M059J (cell line): ENCODE results near the gene MSI2. TPM values are rescaled to one million over a fixed set of nuclear protein-coding genes. Genes with fewer than 3 reads are reported as not detected.

Experiments
- DNase-seq: peaks from one replicate; pipeline ENCODE4 v3.0.0-alpha.2; 2012; ENCODE audit warnings: low read depth
- total RNA-seq: library from RNA; depleted of rRNA; stranded (reverse); fragments of >200 nt; shearing (Covaris generic); gene quantifications from 2 replicates; pipeline ENCODE4 v1.2.3, GENCODE V29; 2014

MSI2 gene
- total RNA-seq, 1 experiment from 2014 or later, result 28.6 TPM

DNA sequence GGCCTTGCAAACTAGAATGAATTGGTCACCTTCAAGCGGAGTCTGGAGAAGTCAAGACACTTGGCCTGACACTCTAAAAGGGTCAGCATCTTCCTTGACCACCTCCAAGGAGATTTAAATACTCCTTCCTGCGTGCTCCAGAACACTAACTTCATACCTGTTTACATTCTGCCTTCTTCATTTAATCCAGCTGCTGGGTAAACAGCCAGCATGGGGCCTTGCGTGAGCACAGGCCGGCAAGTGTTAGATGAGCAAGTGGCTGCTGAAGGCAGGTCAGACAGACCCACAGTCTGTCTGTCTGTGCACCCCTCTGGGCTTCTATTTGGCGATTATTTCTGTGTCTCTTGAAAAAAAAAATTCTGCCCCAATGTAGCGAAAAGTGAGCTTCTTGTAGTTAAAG is 153.8 kb downstream of the MSI2 start:
- DNase-seq, result no peak

DNA sequence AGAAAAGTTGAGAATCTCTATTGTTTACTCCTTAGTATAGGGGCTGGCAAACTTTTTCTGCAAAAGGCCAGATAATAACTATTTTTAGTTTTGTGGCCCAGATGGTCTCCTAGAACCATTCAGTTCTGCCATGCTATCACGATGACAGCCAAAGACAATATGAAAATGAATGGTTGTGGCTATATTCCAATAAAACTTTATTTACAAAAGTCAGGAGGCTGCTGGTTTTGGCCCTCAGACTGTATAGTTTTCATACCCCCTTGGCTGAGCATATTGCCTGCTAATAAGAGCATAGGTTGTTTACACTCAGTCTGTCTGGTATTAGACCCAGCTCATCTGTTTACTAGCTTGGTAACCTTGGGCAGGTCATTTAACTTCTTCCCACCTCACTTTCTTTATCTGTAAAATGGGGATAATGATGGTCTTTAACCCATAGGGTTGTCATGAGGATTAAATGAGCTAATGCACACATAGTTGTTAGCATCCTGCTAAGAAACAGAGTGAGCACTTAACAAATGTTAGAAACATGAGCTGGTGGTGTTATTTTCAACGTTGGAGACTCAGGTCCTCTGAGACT is 156.3 kb downstream of the MSI2 start:
- no peak for DNase-seq

DNA sequence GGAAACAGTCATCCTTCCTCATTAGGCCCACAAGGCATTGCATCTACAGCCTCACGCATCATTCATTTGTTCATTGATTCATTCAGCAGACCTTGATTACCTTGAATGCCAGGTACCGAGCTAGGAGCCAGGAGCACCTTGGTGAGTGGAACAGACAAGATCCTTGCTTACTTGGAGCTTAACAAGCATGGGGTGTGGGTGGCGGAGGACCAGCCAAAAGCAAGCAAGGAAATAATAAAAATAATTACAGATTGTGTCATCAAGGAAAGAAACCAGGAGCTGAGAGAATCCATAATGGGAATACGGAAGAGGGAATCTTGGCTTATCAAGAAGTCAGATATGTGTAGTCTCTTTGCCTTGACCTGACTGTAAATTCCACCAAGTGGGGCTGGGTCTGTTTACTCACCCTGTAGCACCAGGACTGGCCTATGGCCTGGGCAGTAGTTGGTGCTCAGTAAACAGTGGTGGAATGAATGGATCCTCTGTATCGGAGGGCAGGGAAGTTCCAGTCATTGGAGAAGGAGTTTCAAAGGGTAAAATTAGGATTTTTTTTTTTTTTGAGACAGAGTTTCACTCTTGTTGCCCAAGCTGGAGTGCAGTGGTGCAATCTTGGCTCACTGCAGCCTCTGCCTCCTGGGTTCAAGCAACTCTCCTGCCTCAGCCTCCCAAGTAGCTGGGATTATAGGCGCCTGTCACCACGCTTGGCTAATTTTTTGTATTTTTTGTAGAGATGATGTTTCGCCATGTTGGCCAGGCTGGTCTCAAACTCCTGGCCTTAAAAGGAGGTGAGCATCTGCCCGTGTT is 157.7 kb downstream of the MSI2 start:
- DNase-seq, result no peak

DNA sequence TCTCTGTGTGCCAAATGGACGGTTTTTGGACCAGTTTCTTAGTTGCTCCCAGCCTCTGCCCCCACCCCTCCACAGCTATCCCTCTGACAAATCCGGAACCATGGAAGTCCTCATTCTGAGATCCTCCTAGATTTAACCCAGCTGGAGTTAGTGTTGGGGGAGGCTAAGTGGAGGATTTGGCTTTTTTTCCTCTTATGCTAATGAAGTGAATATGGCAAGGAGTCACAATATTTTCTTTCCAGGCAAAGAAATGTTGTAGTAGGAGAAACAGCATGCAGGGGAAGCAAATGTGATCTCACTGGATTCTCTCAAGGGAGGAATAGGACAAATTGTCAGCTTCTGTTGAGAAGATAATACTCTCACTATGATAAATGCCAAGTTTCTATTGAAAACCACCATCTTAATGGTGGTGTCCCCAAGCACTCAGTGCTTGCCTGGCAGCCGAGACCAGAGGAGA is 159.5 kb downstream of the MSI2 start:
- no peak for DNase-seq

DNA sequence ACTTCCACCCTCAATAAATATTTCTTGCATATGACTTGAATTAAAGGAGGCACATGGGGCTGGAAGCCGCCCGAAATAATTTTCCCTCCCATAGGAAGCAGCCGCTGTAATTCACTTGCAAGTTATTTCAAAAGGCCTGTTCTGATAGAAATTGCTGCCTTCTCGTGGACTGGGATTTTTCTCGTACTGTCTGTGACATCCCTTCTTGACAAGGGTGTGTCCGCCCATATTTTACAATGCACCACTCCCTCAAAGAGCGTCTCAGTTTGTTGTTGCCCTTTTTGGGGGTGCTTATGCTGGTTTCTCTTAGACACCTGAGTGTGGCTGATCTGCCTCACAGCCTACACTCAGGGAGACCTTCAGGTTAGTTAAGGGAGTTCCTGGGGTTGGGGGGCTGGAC is 160.0 kb downstream of the MSI2 start:
- no peak for DNase-seq

DNA sequence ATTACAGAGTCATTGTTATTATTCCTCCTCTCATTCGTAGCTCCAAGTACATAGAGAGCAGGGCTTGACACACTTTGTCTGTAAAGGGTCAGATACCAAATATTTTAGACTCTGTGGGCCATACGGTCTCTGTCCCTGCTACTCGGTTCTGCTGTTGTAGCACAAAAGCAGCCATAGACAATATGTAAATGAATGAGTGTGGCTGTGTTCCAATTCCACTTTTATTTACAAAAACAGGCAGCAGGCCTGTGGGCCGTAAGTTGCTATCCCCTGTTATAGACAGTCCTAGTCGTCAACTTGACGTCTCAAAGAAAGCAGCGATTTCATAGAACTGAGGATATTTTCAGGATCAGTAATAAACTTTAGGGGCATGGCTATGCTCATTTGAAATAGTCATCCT is 161.6 kb downstream of the MSI2 start:
- DNase-seq, result no peak

DNA sequence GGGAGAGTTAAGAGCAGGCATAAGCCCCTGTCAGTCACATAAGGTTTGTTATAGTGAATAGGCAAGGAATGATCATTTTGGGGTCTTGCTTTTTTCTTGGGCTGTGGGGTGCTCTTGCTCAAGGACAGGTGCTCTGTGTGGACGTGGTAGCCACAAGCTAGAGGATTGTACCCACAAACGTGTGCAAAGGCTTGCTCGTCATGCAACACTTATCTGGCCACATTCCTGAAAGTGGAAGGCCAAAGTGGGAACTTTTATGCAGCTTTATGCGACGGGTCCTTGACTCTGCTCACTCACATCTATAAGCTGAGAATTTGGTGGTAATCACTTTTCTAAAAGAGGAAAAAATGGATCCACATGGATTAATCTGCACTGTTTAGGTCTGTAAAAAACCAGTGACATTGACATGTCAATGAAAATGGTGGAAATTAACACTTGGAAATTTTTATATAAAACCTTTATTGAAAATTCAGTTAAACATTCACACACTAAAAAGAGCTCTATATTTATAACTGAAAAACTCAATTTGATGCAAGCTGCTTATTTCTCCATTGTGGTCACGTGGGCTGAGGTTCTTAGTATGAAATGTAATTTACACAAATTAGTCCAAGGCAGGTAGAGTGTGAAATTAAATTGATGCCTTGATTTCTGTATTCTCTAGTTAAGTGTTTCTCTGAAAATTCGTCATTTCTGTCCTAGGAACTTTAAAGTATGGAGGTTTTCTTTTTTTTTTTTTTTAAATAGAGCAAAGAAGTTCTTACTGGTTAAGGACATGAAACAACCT is 162.3 kb downstream of the MSI2 start:
- DNase-seq, result no peak

DNA sequence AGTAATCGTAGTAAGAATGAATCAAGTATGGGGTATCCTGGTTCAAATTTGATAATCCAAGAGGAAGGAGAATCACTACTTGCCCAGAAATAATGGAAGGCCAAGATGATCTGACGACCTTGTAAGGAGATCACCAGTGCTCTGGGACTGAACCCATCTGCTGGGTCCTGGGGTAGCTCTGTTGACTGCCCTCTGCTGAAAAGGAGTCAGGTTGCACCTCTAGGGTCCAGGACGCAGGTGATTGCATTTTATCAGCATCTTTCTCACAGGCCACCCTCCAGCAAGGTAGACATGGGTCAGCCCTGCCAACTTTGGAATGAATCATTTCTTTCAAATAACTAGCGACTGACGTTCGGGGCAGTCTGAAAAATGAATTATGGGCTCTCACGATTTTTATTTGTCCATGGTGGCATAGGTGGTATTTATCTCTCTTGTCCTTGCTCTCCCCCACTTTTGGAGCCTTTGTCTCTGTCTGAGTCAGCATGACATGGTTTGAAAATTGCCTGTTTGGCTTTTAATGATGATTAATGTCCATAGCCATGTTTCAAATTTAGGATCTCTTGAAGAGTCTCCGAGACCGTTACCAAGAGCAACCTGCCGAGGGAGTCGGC is 163.7 kb downstream of the MSI2 start:
- peak; percentile 82 for DNase-seq

DNA sequence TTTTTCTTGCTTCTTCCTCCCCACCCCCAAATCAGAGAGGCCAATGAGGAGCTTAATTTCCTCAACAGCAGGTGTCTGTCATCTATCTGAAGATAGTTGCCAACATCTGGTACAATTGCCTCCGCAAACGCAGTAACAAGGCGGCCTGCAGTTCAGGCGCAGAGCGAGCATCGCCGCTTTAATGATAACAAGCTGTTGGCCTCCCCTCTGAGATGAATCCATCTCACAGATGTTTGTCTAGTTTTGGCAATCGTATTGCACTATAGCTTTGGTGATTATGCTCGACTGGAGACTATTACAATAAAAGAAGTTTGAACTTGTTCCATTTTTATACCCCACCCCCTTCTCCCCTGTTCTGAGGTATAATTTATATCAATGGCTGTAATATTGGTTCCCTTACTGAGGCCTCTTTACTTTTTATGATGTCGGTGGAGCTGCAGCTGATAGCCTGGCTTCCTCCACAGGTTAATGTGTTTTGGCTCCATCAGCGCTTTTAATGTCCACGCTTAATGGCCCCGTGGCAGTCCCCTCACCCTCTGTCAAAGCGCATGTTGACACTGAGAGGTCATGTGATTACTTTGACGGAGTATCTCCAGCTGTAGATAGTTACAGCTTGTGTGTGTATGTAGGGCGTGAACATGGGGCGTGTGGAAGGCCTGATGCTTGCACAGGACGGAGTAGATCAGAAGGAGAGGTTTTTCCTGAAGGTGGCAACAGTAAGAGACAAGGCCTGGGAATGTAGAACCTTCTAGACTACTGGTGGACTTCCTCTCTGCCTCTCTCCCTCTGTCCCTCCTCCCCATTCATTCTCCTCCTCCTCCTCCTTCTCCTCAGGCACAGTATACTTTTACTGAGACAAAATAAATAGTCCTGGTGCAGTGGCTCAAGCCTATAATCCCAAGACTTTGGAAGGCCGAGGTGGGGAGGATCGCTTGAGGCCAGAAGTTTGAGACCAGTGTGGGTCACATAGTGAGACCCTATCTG is 164.7 kb downstream of the MSI2 start:
- no peak for DNase-seq

DNA sequence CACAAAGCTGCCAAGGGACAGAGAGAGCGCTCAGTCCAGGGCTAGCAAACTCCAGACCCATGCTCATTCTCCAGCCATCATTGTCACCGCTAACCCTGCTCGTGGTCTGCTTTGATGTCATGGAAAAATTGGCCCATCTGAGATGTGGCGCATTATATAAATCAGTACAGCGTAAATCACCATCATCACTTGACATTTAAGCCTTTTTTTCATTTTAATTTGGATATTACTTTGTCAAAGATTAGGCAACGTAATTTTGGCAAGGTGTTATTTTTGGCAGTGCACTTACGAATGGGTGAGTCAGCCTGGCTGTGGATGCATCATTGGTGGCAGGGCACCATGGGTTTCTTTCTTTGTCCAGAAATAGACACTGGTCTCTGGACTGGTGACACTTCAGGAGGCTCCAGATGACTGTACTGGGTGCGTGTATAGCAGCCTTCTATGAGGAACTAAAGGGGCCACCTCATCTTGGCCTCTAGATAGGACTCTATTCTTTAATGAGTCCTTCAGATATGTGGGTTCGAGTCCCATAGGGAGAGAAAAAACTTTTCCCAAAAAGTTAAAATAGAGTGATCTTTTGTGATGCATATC is 166.3 kb downstream of the MSI2 start:
- DNase-seq, result peak; percentile 89

DNA sequence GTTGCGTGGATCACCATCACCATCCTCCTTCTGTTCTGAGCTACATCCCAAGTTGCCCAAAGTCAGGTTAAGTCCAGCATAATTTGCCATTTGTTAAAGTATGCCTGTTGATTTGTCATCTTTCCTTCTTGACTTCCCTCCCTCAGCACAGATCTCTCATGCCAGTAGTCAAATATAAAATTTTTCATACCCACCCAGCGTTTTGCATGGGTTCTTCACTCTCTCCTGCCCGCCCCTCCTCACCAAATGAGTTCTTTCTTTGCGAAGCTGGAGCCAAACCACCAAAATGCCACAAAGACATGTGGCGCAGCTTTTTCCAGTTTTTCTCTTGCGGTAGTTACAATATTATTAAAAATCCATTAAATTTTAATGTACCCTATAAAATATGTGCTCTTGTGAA is 167.2 kb downstream of the MSI2 start:
- DNase-seq, result no peak

DNA sequence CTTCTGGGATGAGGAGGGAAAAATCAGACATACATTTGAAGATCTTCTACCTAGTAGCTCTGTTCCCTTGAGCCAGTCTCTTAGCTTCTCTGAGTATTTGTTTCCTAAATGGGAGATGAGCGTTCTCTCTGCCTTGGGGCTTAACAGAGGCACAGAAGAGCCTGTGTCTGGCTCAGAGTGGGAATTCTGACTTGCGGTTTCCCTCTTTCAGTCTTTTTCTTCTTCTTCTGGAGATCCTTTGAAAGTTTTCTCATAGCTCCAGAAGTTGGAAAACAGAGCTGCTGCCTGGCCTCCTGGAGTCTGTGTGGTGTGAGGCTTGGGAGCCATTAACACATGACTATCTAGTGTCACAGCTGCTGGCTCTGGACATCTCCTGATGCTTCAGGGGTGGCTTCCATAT is 167.9 kb downstream of the MSI2 start:
- no peak for DNase-seq

DNA sequence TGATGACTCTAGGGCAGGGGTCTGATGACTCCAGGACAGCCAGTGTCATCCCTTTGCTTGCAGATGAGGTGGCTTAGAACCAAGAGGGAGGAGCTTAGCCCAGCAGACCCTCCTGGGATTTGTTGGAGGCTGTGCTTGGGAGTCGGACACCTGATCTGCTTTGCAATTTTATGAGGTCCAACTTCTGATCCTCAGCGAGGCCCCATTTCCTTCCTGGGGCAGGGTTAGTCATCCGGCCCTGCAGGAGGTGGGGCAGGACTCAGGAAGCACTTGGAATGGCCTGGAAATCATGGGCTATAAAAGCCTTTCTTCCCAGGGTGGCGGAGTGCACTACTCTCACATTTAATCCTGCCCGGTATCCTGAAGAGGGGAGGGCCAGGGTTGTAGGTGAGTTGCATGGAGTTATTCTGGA is 168.5 kb downstream of the MSI2 start:
- peak; percentile 85 for DNase-seq

DNA sequence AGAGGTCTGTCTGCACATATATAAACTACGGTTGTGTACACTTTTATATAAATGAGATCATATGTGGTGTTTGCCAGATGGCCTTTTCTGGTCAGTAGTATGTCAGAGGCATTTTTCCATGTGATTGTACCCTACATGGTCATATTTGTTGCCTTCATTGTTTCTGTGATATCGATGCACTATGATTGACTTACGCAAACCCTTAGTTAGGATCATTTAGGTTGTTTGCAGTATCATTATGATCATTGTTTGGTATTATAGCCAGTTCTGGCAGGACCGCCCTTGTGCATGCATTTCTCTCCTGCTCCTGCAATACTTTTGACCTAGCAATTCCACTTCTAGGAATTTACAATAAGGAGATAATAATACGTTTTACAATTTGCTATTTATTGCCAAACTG is 169.1 kb downstream of the MSI2 start:
- no peak for DNase-seq

DNA sequence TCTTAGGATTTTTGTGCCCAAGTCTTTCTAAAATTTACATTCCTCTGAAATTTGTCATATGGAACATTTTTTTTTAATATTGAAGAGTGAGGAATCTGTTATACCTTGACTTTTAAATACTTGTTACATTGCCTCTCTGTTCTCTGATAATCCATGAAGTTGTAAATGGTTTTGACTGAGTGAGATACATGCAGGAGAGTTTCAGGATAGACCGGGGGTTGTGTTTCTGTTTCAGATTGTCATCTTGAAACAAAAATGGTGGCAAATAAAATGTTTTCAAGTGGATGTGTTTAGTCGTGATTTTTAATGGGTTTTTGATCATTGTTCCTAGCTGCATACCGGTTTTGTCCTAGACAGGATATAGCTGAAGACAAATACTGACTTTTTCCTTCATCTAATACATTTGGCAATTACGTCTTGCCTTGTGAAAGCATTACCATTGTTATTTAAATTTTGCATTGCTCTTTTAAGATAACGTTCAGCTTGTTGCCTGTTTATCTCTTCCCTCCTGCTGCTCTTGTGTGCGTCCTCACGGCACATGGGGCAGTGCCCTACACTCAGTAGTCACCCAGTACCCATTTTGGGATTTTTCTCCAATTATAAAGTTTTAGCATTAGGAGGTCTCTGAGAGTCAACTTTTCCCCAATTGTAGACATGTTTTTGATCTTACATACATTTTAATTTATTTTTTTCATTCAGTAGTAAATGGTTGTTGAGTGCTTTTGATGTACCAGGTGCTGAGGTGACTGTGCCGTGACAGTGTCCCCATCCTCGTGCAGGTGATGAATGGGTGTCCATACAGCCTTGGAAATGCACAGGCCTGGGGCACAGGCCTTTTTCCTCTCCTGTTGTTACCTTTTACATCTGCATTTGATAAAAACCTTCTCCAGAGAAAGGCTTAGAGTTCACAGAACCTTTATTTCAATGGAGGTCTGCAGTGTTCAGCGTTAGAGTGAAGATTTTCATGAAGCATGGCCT is 169.9 kb downstream of the MSI2 start:
- DNase-seq, result no peak

DNA sequence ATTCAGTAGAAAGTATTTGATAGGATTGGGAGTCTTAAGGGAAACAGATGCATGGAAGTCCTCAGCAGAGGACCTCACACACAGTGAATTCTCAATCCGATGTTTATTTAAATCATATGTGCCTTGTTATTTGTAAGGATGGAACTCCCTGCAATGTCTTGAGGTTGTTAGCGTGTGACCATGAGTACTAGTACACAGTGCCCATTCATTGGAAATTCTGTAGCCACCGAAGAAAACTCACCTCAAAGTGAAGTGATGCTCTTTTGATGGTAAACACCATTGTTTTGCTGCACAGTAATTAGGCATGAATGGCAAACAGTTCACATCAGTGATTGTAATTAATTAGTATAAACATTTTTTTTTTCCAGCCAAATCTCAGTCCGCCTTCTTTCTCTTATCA is 173.6 kb downstream of the MSI2 start:
- no peak for DNase-seq

DNA sequence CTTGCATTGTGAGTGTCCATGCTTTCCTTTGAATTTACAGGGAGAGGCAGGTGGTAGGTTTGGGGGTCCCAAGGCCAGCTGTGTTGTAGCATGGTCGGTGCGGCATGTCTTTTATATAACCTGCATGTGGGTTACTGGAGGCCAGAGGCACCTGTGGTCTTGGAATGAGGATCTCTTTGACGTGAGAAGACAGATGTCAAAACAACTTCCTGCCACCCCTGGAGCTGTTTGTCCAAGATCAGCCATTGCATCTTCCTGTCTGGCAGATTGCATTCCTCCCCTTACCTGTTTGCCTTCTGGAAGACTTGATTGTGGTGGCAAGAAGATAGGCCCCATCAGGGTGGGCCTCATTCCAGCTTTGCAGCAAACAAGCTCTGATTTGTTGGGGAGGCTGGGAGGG is 175.1 kb downstream of the MSI2 start:
- DNase-seq, result no peak

DNA sequence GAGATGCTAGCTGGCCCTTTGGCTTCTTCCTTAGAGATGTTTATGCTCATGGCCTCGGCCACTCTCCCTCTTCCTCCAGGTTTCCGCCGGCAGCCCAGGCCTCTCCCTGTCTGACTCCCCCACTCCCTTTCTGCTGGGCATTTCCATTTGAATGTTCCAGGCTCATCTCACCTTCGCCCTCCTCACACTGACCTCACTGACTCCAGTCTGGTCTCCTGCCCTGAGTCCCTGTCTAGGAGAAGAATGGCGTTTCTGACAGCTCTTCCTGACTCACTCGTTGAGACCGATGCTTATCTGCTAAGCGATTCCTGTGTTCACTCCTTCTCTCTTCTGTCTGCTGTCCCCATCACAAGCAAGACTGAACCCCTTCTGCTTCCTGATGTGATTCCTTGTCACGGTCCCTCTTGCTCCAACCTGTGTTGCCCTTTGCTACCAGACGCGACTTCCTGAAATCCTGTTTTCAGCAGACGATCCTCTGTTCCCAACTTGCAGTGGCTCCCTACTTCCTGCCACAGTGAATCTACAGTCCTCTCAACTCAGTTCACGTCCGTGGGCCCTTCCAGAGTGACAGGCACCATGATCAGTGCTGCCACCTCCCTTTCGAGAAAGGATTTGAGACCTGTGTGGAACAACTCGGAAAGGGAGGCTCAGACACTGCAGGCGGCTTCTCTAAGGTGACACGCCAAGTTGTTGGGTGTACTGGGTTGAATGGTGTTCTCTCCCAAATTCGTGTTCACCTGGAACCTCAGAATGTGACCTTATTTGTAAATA is 176.4 kb downstream of the MSI2 start:
- DNase-seq, result no peak

DNA sequence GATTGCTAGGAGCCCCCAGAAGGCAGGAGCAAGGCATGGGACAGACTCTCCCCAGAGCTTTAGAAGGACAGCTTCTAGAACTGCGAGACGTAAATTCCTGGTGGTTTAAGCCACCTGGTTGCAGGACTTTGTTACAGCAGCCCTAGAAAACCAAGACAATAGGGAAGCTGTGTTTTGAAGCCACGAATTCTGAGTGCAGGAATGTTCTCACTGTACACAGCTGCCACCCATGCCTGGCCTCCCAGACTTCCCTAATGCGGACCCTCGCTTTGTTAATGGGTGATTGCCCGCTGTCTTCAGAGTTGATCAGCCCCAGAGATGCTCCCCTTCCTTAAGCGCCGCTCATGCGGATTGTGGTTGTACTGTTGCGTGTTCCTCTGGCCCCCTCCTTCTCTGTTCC is 177.1 kb downstream of the MSI2 start:
- no peak for DNase-seq
